Endothelial cell of umbilical vein (primary cell): ENCODE results near the gene RDM1. TPM values are rescaled to one million over a fixed set of nuclear protein-coding genes. Genes with fewer than 3 reads are reported as not detected.

ENCODE experiments used
- BruUV-seq: library from RNA; stranded (reverse); fragments of 400-500 nt; replicated peaks from 2 replicates; lab custom pipeline; 2021; lab: Mats Ljungman, UMichigan
- CTCF ChIA-PET: fragments of 300-600, 350-600 bp; sonication (Branson Sonifier 250); formaldehyde crosslinking; loops from one replicate; lab custom pipeline; 2021; ENCODE audit warnings: antibody characterized with exemption, inconsistent platforms; lab: Charles Lee
- POLR2A ChIA-PET: fragments of 300-600, 350-600 bp; sonication (Branson Sonifier 250); formaldehyde crosslinking; loops from one replicate; lab custom pipeline; 2021; ENCODE audit warnings: antibody characterized with exemption, inconsistent platforms; lab: Charles Lee
- DNase-seq: peaks from one replicate; pipeline ENCODE4 v3.0.0-alpha.2; 2011; ENCODE audit warnings: low read depth, low spot score
- FAIRE-seq: peaks from 2 replicates; lab custom pipeline; 2011; peaks lifted over from hg19 to GRCh38; lab: Jason Lieb, UNC
- H2AFZ ChIP-seq: 2 replicates; pipeline ENCODE4 v1.6.0; 2012; ENCODE audit warnings: low read depth, low read length, control low read depth, inconsistent platforms
- H3K27ac ChIP-seq: 2 replicates; pipeline ENCODE4 v1.5.1; 2011; ENCODE audit warnings: low read depth, mild to moderate bottlenecking, control low read depth, low read length, moderate library complexity; ENCODE audit not compliant: insufficient read depth
- H3K27me3 ChIP-seq, 2 experiments: 2 replicates each; pipeline versions ENCODE4 v1.6.0 to v1.6.1; 2011; ENCODE audit warnings: low read length in 2 of 2, mixed read lengths in 1 of 2; ENCODE audit not compliant: control insufficient read depth in 2 of 2, insufficient read depth in 2 of 2
- H3K36me3 ChIP-seq, 2 experiments: 2 replicates in 1 of 2; 3 replicates in 1 of 2; pipeline ENCODE4 v1.5.1; 2011; ENCODE audit warnings: low read length in 2 of 2, mild to moderate bottlenecking in 1 of 2, moderate library complexity in 1 of 2; ENCODE audit not compliant: control insufficient read depth in 2 of 2, insufficient read depth in 2 of 2; ENCODE audit errors: extremely low read depth in 1 of 2
- H3K4me1 ChIP-seq: 3 replicates; pipeline ENCODE4 v1.5.1; 2011; ENCODE audit warnings: mild to moderate bottlenecking, low read length; ENCODE audit not compliant: control insufficient read depth, insufficient read depth; ENCODE audit errors: extremely low read depth
- H3K4me2 ChIP-seq: 2 replicates; pipeline ENCODE4 v1.6.1; 2011; ENCODE audit warnings: low read length, control low read depth, mixed read lengths; ENCODE audit not compliant: insufficient read depth
- H3K4me3 ChIP-seq, 3 experiments: fragments of 200-600 bp in 1 of 3; sonication (generic), shearing (Covaris generic) in 1 of 3; replicated peaks in 1 of 3; 2 replicates each; pipeline ENCODE4 v1.5.1; 2011 to 2016; ENCODE audit warnings: control low read depth in 3 of 3, low read length in 3 of 3, mild to moderate bottlenecking in 2 of 3, inconsistent platforms in 1 of 3, low read depth in 1 of 3, moderate library complexity in 1 of 3; ENCODE audit not compliant: insufficient read depth in 1 of 3
- H3K79me2 ChIP-seq: 2 replicates; pipeline ENCODE4 v1.6.0; 2012; ENCODE audit warnings: low read length, inconsistent platforms; ENCODE audit not compliant: control insufficient read depth, insufficient read depth
- H3K9ac ChIP-seq: replicated peaks from 2 replicates; pipeline ENCODE3; 2011; ENCODE audit warnings: low read length, control low read depth; ENCODE audit not compliant: insufficient read depth; ENCODE audit errors: extremely low read depth
- H3K9me1 ChIP-seq: replicated peaks from 3 replicates; pipeline ENCODE4 v1.6.0; 2011; ENCODE audit warnings: mild to moderate bottlenecking, low read length; ENCODE audit not compliant: control insufficient read depth, insufficient read depth; ENCODE audit errors: extremely low read depth
- H3K9me3 ChIP-seq: replicated peaks from 2 replicates; pipeline ENCODE4 v1.5.1; 2012; ENCODE audit warnings: low read length, inconsistent platforms; ENCODE audit not compliant: control insufficient read depth, insufficient read depth
- H4K20me1 ChIP-seq: replicated peaks from 2 replicates; pipeline ENCODE3; 2011; ENCODE audit warnings: mild to moderate bottlenecking, low read length; ENCODE audit not compliant: control insufficient read depth, insufficient read depth; ENCODE audit errors: extremely low read depth
- EZH2 ChIP-seq: IDR thresholded peaks from 2 replicates; pipeline ENCODE4 v1.6.1; 2012; ENCODE audit warnings: borderline replicate concordance, low read depth, mild to moderate bottlenecking, moderate library complexity, low read length, inconsistent platforms; ENCODE audit not compliant: severe bottlenecking
- FOS ChIP-seq: IDR thresholded peaks from 2 replicates; pipeline ENCODE4 v1.6.1; 2011; ENCODE audit warnings: mild to moderate bottlenecking, low read length, moderate library complexity, borderline replicate concordance; ENCODE audit not compliant: insufficient read depth
- GATA2 ChIP-seq: IDR thresholded peaks from 2 replicates; pipeline ENCODE4 v1.7.0; 2011; ENCODE audit warnings: low read depth, mild to moderate bottlenecking, moderate library complexity, mixed read lengths, low read length; ENCODE audit not compliant: insufficient read length, insufficient read depth
- JUN ChIP-seq: IDR thresholded peaks from 2 replicates; pipeline ENCODE4 v1.6.1; 2011; ENCODE audit warnings: borderline replicate concordance, low read depth; ENCODE audit not compliant: insufficient read length, insufficient read depth
- MAX ChIP-seq: IDR thresholded peaks from 2 replicates; pipeline ENCODE4 v1.6.1; 2011; ENCODE audit not compliant: insufficient read depth, insufficient read length
- MYC ChIP-seq: IDR thresholded peaks from one replicate; pipeline ENCODE4 v1.6.1; 2011; ENCODE audit warnings: mild to moderate bottlenecking, low read depth, low read length
- POLR2A ChIP-seq: IDR thresholded peaks from 2 replicates; pipeline ENCODE4 v1.6.1; 2012; ENCODE audit warnings: low read depth, mild to moderate bottlenecking, control low read depth, low read length
- POLR2AphosphoS5 ChIP-seq: IDR thresholded peaks from 2 replicates; pipeline ENCODE4 v1.6.1; 2012; ENCODE audit warnings: low read depth, mild to moderate bottlenecking, control low read depth, low read length, moderate library complexity; ENCODE audit not compliant: insufficient read depth
- dilution Hi-C: fragments of 300-500 bp; cut with MboI; formaldehyde crosslinking; loops from one replicate; pipeline ENCODE4 v1.15.0; 2019; ENCODE audit warnings: low sequenced_read_pairs; ENCODE audit not compliant: extremely low pct_ligation_motif_present
- intact Hi-C: fragments of 100-400 bp; cut with micrococcal nuclease; formaldehyde crosslinking; loops from one replicate; pipeline ENCODE4 v1.10.0; 2022
- polyA plus RNA-seq, 4 experiments: library from polyadenylated mRNA; depleted of rRNA in 3 of 4; stranded (reverse) in 3 of 4; unstranded in 1 of 4; fragments of >200 nt; gene quantifications; 2 replicates each; pipeline versions ENCODE4 v1.2.1 to v1.2.3, GENCODE V29; 2011 to 2012; ENCODE audit warnings: missing spikeins in 1 of 4
- total RNA-seq: library from RNA; stranded (reverse); gene quantifications from 2 replicates; pipeline ENCODE4 v1.2.3, GENCODE V29; 2021
- TF ChIP-seq, protein P1 (sequence below), 2 donors: IDR thresholded peaks; 1 replicate in 1 of 2; 2 replicates in 1 of 2; pipeline ENCODE4 v1.5.1; 2011; ENCODE audit warnings: low read length in 2 of 2, mild to moderate bottlenecking in 2 of 2, moderate library complexity in 2 of 2, control low read depth in 1 of 2, inconsistent platforms in 1 of 2, low read depth in 1 of 2; ENCODE audit not compliant: insufficient read depth in 1 of 2; ENCODE audit errors: extremely low read depth in 1 of 2

Gene RDM1
- total and polyA plus RNA-seq, 2 donors (not counting 3 experiments of a cell fraction or from before 2014, with no cell fraction given), result 0.12 to 0.46 TPM

DNA sequence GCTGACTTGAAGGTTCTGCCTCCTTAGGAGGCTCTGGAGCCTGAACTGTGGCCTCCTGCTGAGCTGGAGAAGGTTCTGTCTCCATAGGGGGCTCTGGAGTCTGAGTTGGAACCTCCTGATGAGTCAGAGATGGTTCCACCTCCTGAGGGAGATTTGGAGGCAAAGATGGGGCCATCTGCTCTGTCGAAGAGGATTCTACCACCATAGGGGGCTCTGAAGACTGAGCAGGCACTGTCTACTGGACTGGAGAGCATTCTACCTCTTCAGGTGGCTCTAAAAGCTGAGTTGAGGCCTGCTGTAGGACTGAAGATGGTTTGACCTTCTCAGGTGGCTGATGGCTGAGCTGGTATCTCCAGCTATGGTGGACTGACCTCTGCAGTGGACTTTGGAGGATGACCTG is 16.2 kb downstream of the RDM1 start:
- CTCF ChIA-PET, result interaction anchor here (0.9 to 1.2 kb wide), 2 partner anchors 10 to 147 kb away, joined by 3 read pairs; no protein-coding TSS in a partner anchor
- H3K27ac ChIP-seq, result no peak overlapping the region
- no peaks in the 10 kb centered on the region for H3K36me3 ChIP-seq
- H3K27me3 ChIP-seq, result no peaks in the 10 kb centered on the region
- H3K4me2 ChIP-seq, result no peak overlapping the region
- no peak overlapping the region for H3K4me3 ChIP-seq
- no peak for FAIRE-seq
- dilution Hi-C loops (no loop called here), intact Hi-C loops (no loop called here)
- H4K20me1 ChIP-seq, result no peaks in the 10 kb centered on the region
- peaks cover 4% of the 10 kb centered on the region for H3K4me1 ChIP-seq
- no peak for TF ChIP-seq MYC
- BruUV-seq, result no TSS peak
- no peaks in the 10 kb centered on the region for H3K9me3 ChIP-seq
- no peak overlapping the region for H3K9ac ChIP-seq
- no peaks in the 10 kb centered on the region for H3K79me2 ChIP-seq
- POLR2A ChIA-PET, result no interaction called here
- H2AFZ ChIP-seq, result no peak overlapping the region
- no peak for DNase-seq
- H3K9me1 ChIP-seq, result no peaks in the 10 kb centered on the region

GRCh38 chr17:35913609-35914008 is 17.0 kb downstream of the RDM1 start:
- H3K27ac ChIP-seq, result no peak overlapping the region
- no peaks in the 10 kb centered on the region for H3K9me3 ChIP-seq
- H3K4me2 ChIP-seq, result no peak overlapping the region
- DNase-seq, result no peak
- no peaks in the 10 kb centered on the region for H3K36me3 ChIP-seq
- no peak overlapping the region for H2AFZ ChIP-seq
- no peak for TF ChIP-seq GATA2
- no peak for TF ChIP-seq MYC
- TF ChIP-seq, protein P1, sequence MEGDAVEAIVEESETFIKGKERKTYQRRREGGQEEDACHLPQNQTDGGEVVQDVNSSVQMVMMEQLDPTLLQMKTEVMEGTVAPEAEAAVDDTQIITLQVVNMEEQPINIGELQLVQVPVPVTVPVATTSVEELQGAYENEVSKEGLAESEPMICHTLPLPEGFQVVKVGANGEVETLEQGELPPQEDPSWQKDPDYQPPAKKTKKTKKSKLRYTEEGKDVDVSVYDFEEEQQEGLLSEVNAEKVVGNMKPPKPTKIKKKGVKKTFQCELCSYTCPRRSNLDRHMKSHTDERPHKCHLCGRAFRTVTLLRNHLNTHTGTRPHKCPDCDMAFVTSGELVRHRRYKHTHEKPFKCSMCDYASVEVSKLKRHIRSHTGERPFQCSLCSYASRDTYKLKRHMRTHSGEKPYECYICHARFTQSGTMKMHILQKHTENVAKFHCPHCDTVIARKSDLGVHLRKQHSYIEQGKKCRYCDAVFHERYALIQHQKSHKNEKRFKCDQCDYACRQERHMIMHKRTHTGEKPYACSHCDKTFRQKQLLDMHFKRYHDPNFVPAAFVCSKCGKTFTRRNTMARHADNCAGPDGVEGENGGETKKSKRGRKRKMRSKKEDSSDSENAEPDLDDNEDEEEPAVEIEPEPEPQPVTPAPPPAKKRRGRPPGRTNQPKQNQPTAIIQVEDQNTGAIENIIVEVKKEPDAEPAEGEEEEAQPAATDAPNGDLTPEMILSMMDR (IDR thresholded peaks at IDR 0.05; ENCODE audit: extremely low read depth in 1 of 2, insufficient read depth in 1 of 2, low read depth in 1 of 2, low read length in 2 of 2), result no peak
- TF ChIP-seq MAX, result no peak
- no peak for TF ChIP-seq POLR2AphosphoS5
- no peak for TF ChIP-seq POLR2A
- no peak for TF ChIP-seq JUN
- TF ChIP-seq EZH2, result no peak
- TF ChIP-seq FOS, result no peak
- no peak overlapping the region for H3K9ac ChIP-seq
- H3K9me1 ChIP-seq, result no peaks in the 10 kb centered on the region
- CTCF ChIA-PET, result interaction anchor here (0.9 to 1.2 kb wide), 2 partner anchors 11 to 146 kb away, joined by 3 read pairs; no protein-coding TSS in a partner anchor
- dilution Hi-C loops (no loop called here), intact Hi-C loops (no loop called here)
- peaks cover 4% of the 10 kb centered on the region for H3K4me1 ChIP-seq
- no peaks in the 10 kb centered on the region for H4K20me1 ChIP-seq
- no TSS peak for BruUV-seq
- FAIRE-seq, result no peak
- H3K27me3 ChIP-seq, result no peaks in the 10 kb centered on the region
- no peaks in the 10 kb centered on the region for H3K79me2 ChIP-seq
- POLR2A ChIA-PET, result no interaction called here
- no peak overlapping the region for H3K4me3 ChIP-seq
